Esophagus mucosa (tissue), 1 donor: ENCODE measurements around the gene BAZ2A. TPM values are rescaled to one million over a fixed set of nuclear protein-coding genes. Genes with fewer than 3 reads are reported as not detected.
A peak's percentile ranks its signal among the peaks of the same experiment; 100 is the strongest.

ENCODE experiments used
- ATAC-seq: fragments of 200-7000 bp; cut with Tn5 transposase; one replicate; pipeline ENCODE4 v1.9.1; 2020
- total RNA-seq: library from RNA; stranded (reverse); gene quantifications from one replicate; pipeline ENCODE4 v1.2.4, GENCODE V29; 2023
- donor health status: DM: yes; HTN: yes; CAD: no.

The BAZ2A gene
- total RNA-seq, 1 donor from 2014 or later = 49.9 TPM

GRCh38 chr12:56634837-56635791 is 5.0 kb upstream of the BAZ2A start:
- ATAC-seq = peak; percentile 64

GRCh38 chr12:56634242-56634836 is 4.2 kb upstream of the BAZ2A start:
- peak; percentile 34 for ATAC-seq

- no peak for ATAC-seq
Measured at GRCh38 chr12:56633468-56634241, 3.5 kb upstream of the BAZ2A start.

- no peak for ATAC-seq
Measured at GRCh38 chr12:56632701-56633467, 2.8 kb upstream of the BAZ2A start.

- ATAC-seq = peak; percentile 41
Measured at GRCh38 chr12:56631790-56632700, 1.9 kb upstream of the BAZ2A start.

- ATAC-seq = peak; percentile 12
Measured at GRCh38 chr12:56629459-56630179, 507 bp downstream of the BAZ2A start.

- no peak for ATAC-seq
Measured at GRCh38 chr12:56628671-56629458, 1.3 kb downstream of the BAZ2A start.

GRCh38 chr12:56626701-56627100 is 3.4 kb downstream of the BAZ2A start:
- ATAC-seq = no peak

- ATAC-seq = peak; percentile 37
Measured at GRCh38 chr12:56622535-56622934, 7.6 kb downstream of the BAZ2A start.

GRCh38 chr12:56616925-56617324 is 13.2 kb downstream of the BAZ2A start:
- no peak for ATAC-seq

GRCh38 chr12:56616244-56616643 is 13.9 kb downstream of the BAZ2A start:
- no peak for ATAC-seq

GRCh38 chr12:56614627-56615026 is 15.5 kb downstream of the BAZ2A start:
- no peak for ATAC-seq

- ATAC-seq = no peak
Measured at GRCh38 chr12:56604355-56604754, 25.8 kb downstream of the BAZ2A start.

GRCh38 chr12:56602239-56602638 is 27.9 kb downstream of the BAZ2A start:
- no peak for ATAC-seq

GRCh38 chr12:56601503-56601902 is 28.6 kb downstream of the BAZ2A start:
- no peak for ATAC-seq

- ATAC-seq = no peak
Measured at GRCh38 chr12:56600753-56601152, 29.4 kb downstream of the BAZ2A start.

GRCh38 chr12:56599797-56600196 is 30.3 kb downstream of the BAZ2A start:
- no peak for ATAC-seq

- ATAC-seq = no peak
Measured at GRCh38 chr12:56599041-56599440, 31.1 kb downstream of the BAZ2A start.

GRCh38 chr12:56596815-56597214 is 33.3 kb downstream of the BAZ2A start:
- ATAC-seq = no peak
